Endodermal cell (in vitro differentiated cells): ENCODE measurements around the gene GMPPB. TPM values are rescaled to one million over a fixed set of nuclear protein-coding genes. Genes with fewer than 3 reads are reported as not detected.

Source experiments
- DNase-seq: peaks from one replicate; pipeline ENCODE4 v3.0.0-alpha.2; 2017
- H3K27ac ChIP-seq: 2 replicates; pipeline ENCODE4 v1.5.1; 2013; ENCODE audit warnings: mild to moderate bottlenecking, low read depth, low read length, moderate library complexity
- H3K27me3 ChIP-seq: 2 replicates; pipeline ENCODE4 v1.6.1; 2013; ENCODE audit warnings: mild to moderate bottlenecking, low read length, moderate library complexity; ENCODE audit not compliant: insufficient read depth, control insufficient read depth, poor library complexity, severe bottlenecking
- H3K36me3 ChIP-seq: 2 replicates; pipeline ENCODE4 v1.7.0; 2013; ENCODE audit warnings: mild to moderate bottlenecking, low read length, moderate library complexity; ENCODE audit not compliant: control insufficient read depth, insufficient read depth
- H3K4me1 ChIP-seq: one replicate; pipeline ENCODE4 v1.7.0; 2013; ENCODE audit warnings: low read length; ENCODE audit not compliant: control insufficient read depth, insufficient read depth
- H3K4me3 ChIP-seq: 2 replicates; pipeline ENCODE4 v1.5.1; 2013; ENCODE audit warnings: mild to moderate bottlenecking, low read length, moderate library complexity
- H3K9ac ChIP-seq: 2 replicates; pipeline ENCODE4 v1.6.1; 2013; ENCODE audit warnings: mild to moderate bottlenecking, low read length, moderate library complexity; ENCODE audit not compliant: poor library complexity, severe bottlenecking; ENCODE audit errors: extremely low read depth
- H3K9me3 ChIP-seq: 2 replicates; pipeline ENCODE4 v1.6.1; 2013; ENCODE audit warnings: mild to moderate bottlenecking, low read length, moderate library complexity; ENCODE audit not compliant: control insufficient read depth
- H3K27ac Mint-ChIP-seq: 2 replicates; pipeline ENCODE4 v1.8.0; 2020; ENCODE audit warnings: mixed read lengths
- H3K27me3 Mint-ChIP-seq: 2 replicates; pipeline ENCODE4 v1.8.0; 2021; ENCODE audit warnings: mild to moderate bottlenecking, mixed read lengths; ENCODE audit not compliant: insufficient read depth
- H3K36me3 Mint-ChIP-seq: 2 replicates; pipeline ENCODE4 v1.8.0; 2020; ENCODE audit warnings: low read depth, mixed read lengths
- H3K4me1 Mint-ChIP-seq: 2 replicates; pipeline ENCODE4 v1.8.0; 2020; ENCODE audit warnings: mixed read lengths
- H3K4me3 Mint-ChIP-seq: 2 replicates; pipeline ENCODE4 v1.8.0; 2020; ENCODE audit warnings: mild to moderate bottlenecking, moderate library complexity, mixed read lengths
- H3K9me3 Mint-ChIP-seq: 2 replicates; pipeline ENCODE4 v1.8.0; 2020; ENCODE audit warnings: mild to moderate bottlenecking, mixed read lengths
- WGBS, 2 experiments: methylation state at CpG; one replicate each; pipeline versions ENCODE4 v1.1.5 to v1.1.7; 2013; ENCODE audit warnings: missing lambda C conversion rate in 2 of 2, mixed read lengths in 1 of 2; ENCODE audit not compliant: insufficient coverage in 1 of 2, insufficient read length in 1 of 2; 5-methylcytosine and 5-hydroxymethylcytosine counted together
- total RNA-seq, 2 donors: library from RNA; stranded (reverse); fragmentation: NEBNext Ultra II Directional in 1 of 2; extraction: Animal tissue kit (Norgen Biotek cat#: 25700) in 1 of 2; gene quantifications; 2 replicates in 1 of 2; 3 replicates in 1 of 2; pipeline ENCODE4 v1.2.1, GENCODE V29; 2021
- TF ChIP-seq, protein P1 (sequence below): fragments of 200-600 bp; sonication (generic); conservative IDR thresholded peaks from 2 replicates; pipeline ENCODE4 v1.5.0; 2021; ENCODE audit warnings: antibody characterized with exemption, mild to moderate bottlenecking

The GMPPB gene
- total RNA-seq, 2 donors from 2014 or later: 35.5 to 38.2 TPM

- Histone ChIP-seq H3K9me3 (no peaks in the 10 kb centered on the region), H3K9ac (no peak overlapping the region), H3K4me1 (no peaks in the 10 kb centered on the region), H3K27ac (no peak overlapping the region), H3K36me3 (peaks cover 56% of the 10 kb centered on the region), H3K27me3 (no peaks in the 10 kb centered on the region), H3K4me3 (no peak overlapping the region)
- peaks cover 31% of the 10 kb centered on the region for H3K36me3 Mint-ChIP-seq
- H3K27me3 Mint-ChIP-seq: no peaks in the 10 kb centered on the region
- TF ChIP-seq, protein P1, sequence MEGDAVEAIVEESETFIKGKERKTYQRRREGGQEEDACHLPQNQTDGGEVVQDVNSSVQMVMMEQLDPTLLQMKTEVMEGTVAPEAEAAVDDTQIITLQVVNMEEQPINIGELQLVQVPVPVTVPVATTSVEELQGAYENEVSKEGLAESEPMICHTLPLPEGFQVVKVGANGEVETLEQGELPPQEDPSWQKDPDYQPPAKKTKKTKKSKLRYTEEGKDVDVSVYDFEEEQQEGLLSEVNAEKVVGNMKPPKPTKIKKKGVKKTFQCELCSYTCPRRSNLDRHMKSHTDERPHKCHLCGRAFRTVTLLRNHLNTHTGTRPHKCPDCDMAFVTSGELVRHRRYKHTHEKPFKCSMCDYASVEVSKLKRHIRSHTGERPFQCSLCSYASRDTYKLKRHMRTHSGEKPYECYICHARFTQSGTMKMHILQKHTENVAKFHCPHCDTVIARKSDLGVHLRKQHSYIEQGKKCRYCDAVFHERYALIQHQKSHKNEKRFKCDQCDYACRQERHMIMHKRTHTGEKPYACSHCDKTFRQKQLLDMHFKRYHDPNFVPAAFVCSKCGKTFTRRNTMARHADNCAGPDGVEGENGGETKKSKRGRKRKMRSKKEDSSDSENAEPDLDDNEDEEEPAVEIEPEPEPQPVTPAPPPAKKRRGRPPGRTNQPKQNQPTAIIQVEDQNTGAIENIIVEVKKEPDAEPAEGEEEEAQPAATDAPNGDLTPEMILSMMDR: no peak
- H3K9me3 Mint-ChIP-seq: no peaks in the 10 kb centered on the region
- H3K4me3 Mint-ChIP-seq: no peak overlapping the region
- DNase-seq: no peak
- no peaks in the 10 kb centered on the region for H3K4me1 Mint-ChIP-seq
- 94 to 100% methylated on average over 1 to 2 of the region's 2 CpGs for WGBS, 2 experiments
- no peak overlapping the region for H3K27ac Mint-ChIP-seq
These were observed 22.2 kb upstream of the GMPPB start for GRCh38 chr3:49745986-49746385.

DNA sequence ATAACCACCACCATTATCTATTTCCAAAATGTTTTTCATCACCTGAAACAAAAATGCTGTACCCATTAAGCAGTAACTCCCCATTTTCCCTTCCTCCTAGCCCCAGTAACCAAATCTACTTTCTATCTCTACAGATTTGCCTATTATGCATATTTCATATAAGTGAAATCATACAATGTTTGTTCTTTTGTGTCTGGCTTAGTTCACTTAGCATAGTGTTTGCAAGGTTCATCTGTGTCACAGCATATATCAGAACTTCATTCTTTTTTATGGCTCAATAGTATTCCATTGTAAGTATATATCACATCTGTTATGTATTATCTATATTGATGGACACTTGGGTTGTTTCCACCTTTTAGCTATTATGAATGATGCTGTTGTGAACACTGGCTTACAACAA lies 16.7 kb upstream of the GMPPB start:
- Mint-ChIP-seq H3K27me3 (no peaks in the 10 kb centered on the region), H3K36me3 (peaks cover 43% of the 10 kb centered on the region), H3K27ac (no peak overlapping the region)

GRCh38 chr3:49738067-49738713 lies 14.4 kb upstream of the GMPPB start:
- TF ChIP-seq, protein P1: no peak
- no peak overlapping the region for H3K9ac ChIP-seq
- DNase-seq: no peak
- H3K27me3 Mint-ChIP-seq: no peaks in the 10 kb centered on the region
- WGBS, 2 experiments: 95 to 96% methylated on average over 10 to 11 of the region's 11 CpGs
- H3K4me3 ChIP-seq: no peak overlapping the region
- no peaks in the 10 kb centered on the region for H3K9me3 ChIP-seq
- H3K36me3 Mint-ChIP-seq: peaks cover 58% of the 10 kb centered on the region
- H3K27me3 ChIP-seq: no peaks in the 10 kb centered on the region
- no peaks in the 10 kb centered on the region for H3K4me1 ChIP-seq
- H3K4me3 Mint-ChIP-seq: no peak overlapping the region
- H3K9me3 Mint-ChIP-seq: no peaks in the 10 kb centered on the region
- no peaks in the 10 kb centered on the region for H3K4me1 Mint-ChIP-seq
- no peak overlapping the region for H3K27ac ChIP-seq
- H3K36me3 ChIP-seq: peaks cover 62% of the 10 kb centered on the region
- H3K27ac Mint-ChIP-seq: peak overlapping the region; percentile 44

More for the DNA sequence above, 16.7 kb upstream of the GMPPB start:
- Histone ChIP-seq H3K27me3 (no peaks in the 10 kb centered on the region), H3K4me3 (no peak overlapping the region), H3K27ac (no peak overlapping the region), H3K36me3 (peaks cover 56% of the 10 kb centered on the region), H3K9me3 (no peaks in the 10 kb centered on the region), H3K4me1 (no peaks in the 10 kb centered on the region), H3K9ac (no peak overlapping the region)
- no peaks in the 10 kb centered on the region for H3K9me3 Mint-ChIP-seq
- no peaks in the 10 kb centered on the region for H3K4me1 Mint-ChIP-seq
- H3K4me3 Mint-ChIP-seq: no peak overlapping the region
- no peak for DNase-seq
- TF ChIP-seq, protein P1: no peak
